Ishikawa (cell line): Measurements from ENCODE around the gene ARMS2.

ENCODE experiments used
- CEBPB ChIP-seq: IDR thresholded peaks from 2 replicates; pipeline ENCODE4 v1.6.1; 2012
- CREB1 ChIP-seq: IDR thresholded peaks from 2 replicates; pipeline ENCODE4 v1.6.1; 2012; ENCODE audit warnings: low read depth
- EGR1 ChIP-seq: IDR thresholded peaks from 2 replicates; pipeline ENCODE4 v1.6.1; 2012
- NFIC ChIP-seq: IDR thresholded peaks from 2 replicates; pipeline ENCODE4 v1.6.1; 2012
- TEAD4 ChIP-seq: IDR thresholded peaks from 2 replicates; pipeline ENCODE4 v1.6.1; 2012
- YY1 ChIP-seq: IDR thresholded peaks from 2 replicates; pipeline ENCODE4 v1.6.1; 2012; ENCODE audit warnings: low read depth
- TF ChIP-seq, protein P1 (sequence below): IDR thresholded peaks from 2 replicates; pipeline ENCODE4 v1.6.1; 2012
- TF ChIP-seq, protein P2 (sequence below): IDR thresholded peaks from 2 replicates; pipeline ENCODE4 v1.6.1; 2012
- TF ChIP-seq, protein P3 (sequence below): IDR thresholded peaks from 2 replicates; pipeline ENCODE4 v1.6.1; 2012; ENCODE audit warnings: low read depth, mild to moderate bottlenecking

DNA sequence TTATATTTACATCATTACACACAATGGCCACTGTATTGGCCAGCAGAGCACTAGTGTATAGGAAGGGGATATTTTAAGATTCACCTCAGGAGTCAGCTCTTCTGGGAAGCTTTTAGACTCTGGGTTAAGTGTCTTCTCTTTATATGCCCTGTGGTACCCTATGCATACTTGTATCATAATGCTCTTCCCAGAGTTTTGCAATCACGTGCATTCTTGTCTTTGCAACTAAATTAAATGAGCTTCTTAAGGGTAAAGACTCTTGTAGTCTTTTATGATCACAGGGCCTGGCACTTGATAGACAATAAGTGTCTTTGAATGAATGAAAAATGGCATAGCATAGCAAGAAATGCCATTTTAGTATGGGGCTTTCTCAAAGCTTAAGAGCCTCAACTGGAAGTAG lies 35.4 kb upstream of the ARMS2 start:
- TF ChIP-seq EGR1: no peak
- no peak for TF ChIP-seq CEBPB
- TF ChIP-seq NFIC: no peak
- TF ChIP-seq, protein P1, sequence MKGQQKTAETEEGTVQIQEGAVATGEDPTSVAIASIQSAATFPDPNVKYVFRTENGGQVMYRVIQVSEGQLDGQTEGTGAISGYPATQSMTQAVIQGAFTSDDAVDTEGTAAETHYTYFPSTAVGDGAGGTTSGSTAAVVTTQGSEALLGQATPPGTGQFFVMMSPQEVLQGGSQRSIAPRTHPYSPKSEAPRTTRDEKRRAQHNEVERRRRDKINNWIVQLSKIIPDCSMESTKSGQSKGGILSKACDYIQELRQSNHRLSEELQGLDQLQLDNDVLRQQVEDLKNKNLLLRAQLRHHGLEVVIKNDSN: no peak
- TF ChIP-seq, protein P2, sequence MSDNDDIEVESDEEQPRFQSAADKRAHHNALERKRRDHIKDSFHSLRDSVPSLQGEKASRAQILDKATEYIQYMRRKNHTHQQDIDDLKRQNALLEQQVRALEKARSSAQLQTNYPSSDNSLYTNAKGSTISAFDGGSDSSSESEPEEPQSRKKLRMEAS: no peak
- TF ChIP-seq YY1: no peak
- TF ChIP-seq TEAD4: no peak
- TF ChIP-seq, protein P3, sequence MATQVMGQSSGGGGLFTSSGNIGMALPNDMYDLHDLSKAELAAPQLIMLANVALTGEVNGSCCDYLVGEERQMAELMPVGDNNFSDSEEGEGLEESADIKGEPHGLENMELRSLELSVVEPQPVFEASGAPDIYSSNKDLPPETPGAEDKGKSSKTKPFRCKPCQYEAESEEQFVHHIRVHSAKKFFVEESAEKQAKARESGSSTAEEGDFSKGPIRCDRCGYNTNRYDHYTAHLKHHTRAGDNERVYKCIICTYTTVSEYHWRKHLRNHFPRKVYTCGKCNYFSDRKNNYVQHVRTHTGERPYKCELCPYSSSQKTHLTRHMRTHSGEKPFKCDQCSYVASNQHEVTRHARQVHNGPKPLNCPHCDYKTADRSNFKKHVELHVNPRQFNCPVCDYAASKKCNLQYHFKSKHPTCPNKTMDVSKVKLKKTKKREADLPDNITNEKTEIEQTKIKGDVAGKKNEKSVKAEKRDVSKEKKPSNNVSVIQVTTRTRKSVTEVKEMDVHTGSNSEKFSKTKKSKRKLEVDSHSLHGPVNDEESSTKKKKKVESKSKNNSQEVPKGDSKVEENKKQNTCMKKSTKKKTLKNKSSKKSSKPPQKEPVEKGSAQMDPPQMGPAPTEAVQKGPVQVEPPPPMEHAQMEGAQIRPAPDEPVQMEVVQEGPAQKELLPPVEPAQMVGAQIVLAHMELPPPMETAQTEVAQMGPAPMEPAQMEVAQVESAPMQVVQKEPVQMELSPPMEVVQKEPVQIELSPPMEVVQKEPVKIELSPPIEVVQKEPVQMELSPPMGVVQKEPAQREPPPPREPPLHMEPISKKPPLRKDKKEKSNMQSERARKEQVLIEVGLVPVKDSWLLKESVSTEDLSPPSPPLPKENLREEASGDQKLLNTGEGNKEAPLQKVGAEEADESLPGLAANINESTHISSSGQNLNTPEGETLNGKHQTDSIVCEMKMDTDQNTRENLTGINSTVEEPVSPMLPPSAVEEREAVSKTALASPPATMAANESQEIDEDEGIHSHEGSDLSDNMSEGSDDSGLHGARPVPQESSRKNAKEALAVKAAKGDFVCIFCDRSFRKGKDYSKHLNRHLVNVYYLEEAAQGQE: no peak
- TF ChIP-seq CREB1: no peak
